ENCODE measurements around the gene NFYA. TPM values are rescaled to one million over a fixed set of nuclear protein-coding genes. Genes with fewer than 3 reads are reported as not detected.

NFYA gene
- polyA plus RNA-seq, 3 donors: 45.9 to 52.3 (median 48.1) TPM

DNA sequence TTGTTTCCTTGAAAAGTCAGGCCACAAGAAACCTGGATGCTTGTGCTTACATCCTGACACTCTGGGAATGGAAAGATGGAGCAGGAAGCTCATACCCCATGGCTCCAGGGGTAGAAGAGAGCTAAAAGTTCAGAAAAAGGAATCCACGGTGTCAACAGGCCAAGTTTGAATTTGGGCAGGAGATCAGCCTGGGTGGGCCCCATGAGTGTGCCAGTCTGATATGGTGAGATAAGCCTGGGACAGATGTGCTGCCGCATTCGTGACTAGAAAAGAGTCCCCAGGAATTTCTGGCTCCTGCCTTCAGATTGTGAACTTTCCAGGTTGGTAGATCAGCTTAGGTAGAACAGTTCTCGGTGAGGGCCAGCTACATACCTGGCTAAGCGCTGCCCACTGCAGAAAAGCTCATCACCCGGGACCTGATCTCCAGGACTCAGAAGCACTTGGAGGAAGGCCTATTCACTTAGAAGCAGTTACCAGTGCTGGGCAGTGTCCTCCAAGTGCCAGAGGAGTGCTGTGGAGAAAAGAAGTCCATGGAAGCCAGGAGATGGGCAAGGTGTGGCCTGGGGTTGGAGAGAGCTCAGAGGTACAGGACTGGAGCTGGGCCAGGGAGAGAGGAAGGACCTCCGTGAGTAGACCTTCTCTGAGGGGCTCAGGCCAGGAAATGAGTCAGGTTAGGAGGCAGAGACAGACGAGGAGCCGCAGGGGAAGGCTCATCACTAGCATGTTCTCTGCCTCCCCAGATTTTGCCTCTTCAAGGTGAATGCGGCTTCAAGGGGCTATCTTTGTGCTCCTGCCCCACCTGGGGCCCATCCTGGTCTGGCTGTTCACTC, 30.3 kb upstream of the NFYA start, which contains the start of gene TSPO2:
TSS of gene TSPO2 (plus strand) at position 242 of the 830 bp plus-strand sequence. CDS start at position 761, 519 bp downstream.
- DNase-seq: no peak

GRCh38 chr6:41043151-41043550, 29.6 kb upstream of the NFYA start:
- no peak for DNase-seq

- no peak for DNase-seq
These were observed 27.1 kb upstream of the NFYA start for GRCh38 chr6:41045664-41046063.

DNA sequence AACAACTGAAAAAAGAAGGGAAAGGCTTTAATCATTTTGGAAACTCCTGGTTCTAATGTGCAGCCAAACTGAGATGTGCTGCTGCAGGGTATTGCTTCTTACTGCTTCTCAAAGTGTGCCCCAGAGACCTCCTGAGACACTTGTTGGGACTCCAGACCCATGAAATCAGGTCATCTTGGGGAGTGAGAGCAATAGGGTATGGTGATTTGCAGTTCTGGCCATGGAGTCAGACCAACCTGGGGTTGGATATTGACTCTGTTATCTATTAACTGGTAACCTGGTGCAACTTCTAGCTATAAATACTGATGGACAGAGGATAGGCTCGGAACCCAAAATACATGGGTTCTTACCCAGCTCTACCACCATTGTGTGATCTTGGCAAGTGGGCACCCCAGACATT, 26.7 kb upstream of the NFYA start:
- DNase-seq: no peak

DNA sequence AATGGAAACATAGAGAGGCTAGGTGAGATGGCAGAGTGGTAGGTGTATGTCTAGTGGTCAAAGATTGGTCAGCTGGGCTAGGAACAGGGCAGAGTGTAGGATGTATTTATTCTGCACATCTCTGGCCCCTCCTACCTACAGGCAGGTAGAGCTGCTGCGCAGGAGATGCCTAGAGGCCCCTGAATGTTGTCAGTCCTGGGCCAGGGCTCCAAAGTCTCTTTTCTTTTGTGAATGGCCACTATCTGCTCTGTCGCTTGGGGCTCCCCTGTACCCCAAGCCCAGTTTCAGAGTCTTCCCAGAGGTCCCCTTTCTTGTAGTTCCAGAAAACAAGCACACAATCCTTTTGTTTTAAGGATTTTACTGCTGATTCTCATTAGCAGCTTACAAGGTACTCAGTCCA, 25.5 kb upstream of the NFYA start:
- no peak for DNase-seq

GRCh38 chr6:41047745-41048732, 24.7 kb upstream of the NFYA start:
- DNase-seq: no peak

- DNase-seq: no peak
These were observed 23.3 kb upstream of the NFYA start for GRCh38 chr6:41049521-41049920.

GRCh38 chr6:41049955-41050354, 22.8 kb upstream of the NFYA start:
- DNase-seq: no peak

DNA sequence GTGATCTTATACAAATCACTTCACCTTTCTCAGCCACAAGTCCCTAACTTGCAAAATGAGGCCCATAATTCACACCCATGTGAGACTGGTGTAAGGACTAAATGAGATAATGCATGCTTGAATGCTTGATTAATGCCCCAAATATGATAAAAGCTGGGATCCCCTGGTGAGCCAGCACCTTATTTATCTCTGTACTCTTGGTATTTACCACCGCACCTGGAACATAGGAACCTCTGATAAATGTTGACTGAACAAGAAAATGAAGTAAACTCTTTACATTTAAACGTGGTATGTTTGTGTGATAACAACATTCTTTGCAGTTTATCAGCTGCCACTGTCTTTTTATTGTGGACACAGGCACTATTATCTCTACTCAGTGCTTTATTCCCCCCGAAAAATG, 22.2 kb upstream of the NFYA start:
- no peak for DNase-seq

- no peak for DNase-seq
These were observed 20.9 kb upstream of the NFYA start for GRCh38 chr6:41051873-41052272.

- DNase-seq: no peak
These were observed 19.7 kb upstream of the NFYA start, which contains the start of gene APOBEC2 for GRCh38 chr6:41053041-41053440. TSS of gene APOBEC2 (plus strand) at chr6:41053202. CDS start at chr6:41053348, 146 bp downstream.

- no peak for DNase-seq
These were observed 18.3 kb upstream of the NFYA start for GRCh38 chr6:41054511-41054910.

DNA sequence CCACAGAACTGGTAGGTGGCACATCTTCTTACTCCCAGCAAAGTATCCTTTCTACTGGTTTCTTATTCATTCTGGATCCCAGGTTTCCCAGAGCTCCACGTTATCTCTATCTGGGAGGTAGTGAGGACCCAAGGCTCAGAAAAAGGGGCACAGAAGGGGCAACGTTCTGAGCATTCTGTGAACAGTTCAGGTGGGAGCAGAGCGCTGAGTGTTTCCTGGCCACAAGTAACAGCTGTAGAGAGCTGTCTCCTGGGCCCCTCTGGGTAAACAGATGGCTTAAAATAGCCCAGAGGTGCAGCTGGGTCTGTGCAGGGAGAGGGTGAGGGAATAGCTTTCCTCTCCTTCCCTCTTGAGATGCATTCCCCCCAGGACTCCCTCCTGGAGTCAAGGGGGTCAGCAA, 17.6 kb upstream of the NFYA start:
- no peak for DNase-seq

DNA sequence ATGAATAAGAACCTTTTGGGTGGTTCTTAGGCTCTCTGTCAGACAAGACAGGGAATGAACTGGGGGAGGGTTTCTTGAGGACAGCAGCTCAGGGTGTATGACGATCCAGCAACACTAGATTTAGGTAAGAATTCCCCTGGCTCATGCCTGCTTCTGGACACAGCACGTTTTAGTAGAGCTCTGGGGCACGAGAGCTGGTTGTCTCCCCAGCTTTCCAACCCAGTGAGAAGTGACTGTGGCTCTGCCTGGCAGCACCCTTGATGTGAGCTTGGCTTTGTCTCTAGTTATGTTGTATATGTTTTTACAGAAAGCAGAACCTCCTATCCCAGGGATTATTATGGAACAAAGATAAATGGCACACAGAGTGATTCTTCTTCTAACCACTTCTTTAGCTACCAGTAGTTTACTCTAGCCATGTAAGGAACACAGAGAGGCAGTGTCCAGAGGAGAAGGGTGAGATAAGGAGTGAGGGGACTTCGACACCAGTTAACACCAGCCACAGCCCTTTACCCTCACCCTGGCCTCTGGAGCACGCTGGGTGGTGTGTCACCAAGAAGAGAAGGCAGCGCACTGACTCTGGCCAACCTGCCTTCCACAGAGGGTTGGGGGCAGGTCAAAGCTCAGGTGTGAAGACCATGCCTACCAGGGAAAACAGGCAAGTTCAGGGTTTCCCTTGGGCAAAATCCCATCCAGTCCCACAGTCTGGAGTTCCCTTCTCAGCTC, 15.8 kb upstream of the NFYA start:
- DNase-seq: no peak

GRCh38 chr6:41058783-41059181, 14.0 kb upstream of the NFYA start:
- DNase-seq: no peak

DNA sequence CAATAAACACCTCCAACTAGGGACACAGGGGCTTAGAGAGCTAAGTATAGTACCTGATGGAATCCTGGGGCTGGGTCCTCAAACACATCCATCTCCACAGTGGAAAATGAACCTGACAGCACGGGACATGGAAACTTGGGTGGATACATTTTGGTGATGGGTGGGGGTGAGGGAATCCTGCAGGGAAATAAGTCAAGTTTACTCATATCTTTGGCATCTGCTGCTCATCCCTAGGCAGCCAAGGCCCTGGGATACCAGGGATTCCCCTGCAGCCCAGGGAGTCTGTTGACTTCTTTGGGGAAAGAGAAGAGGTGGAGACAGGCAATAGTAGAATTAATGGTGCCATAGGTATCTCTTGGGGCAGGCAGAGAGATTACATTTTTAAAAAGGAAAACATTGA, 13.2 kb upstream of the NFYA start:
- no peak for DNase-seq

DNA sequence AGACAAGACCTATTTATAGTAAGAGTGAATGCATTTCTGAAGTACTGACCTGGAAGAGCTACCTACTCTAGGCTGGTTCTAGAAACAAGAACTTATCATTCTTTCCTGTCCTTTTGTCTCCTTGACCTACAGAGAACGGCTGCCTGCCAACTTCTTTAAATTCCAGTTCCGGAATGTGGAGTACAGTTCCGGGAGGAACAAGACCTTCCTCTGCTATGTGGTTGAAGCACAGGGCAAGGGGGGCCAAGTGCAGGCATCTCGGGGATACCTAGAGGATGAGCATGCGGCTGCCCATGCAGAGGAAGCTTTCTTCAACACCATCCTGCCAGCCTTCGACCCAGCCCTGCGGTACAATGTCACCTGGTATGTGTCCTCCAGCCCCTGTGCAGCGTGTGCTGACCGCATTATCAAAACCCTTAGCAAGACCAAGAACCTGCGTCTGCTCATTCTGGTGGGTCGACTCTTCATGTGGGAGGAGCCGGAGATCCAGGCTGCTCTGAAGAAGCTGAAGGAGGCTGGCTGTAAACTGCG, 11.5 kb upstream of the NFYA start:
- DNase-seq: no peak

- DNase-seq: no peak
These were observed 10.7 kb upstream of the NFYA start for GRCh38 chr6:41062056-41062455.

DNA sequence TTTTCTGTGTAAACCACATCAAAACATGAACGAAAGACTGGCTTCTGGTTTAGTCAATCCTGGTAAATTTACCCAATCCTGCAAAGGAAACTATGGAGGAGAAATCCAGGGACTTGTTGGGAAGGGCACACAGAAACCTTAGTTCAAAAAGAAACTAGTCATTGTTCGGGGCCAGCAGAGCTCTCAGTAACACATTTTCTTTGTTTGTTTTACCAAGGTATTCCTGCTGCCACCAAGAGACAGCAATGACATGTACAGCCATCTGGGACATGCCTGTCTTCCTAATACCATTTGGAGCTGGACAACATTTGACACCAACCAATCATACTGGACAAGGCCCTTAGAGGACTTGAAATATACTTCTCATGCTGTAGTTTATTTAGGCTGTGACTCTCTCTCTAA, 8.9 kb upstream of the NFYA start:
- no peak for DNase-seq

GRCh38 chr6:41064841-41065240, 7.9 kb upstream of the NFYA start:
- no peak for DNase-seq

DNA sequence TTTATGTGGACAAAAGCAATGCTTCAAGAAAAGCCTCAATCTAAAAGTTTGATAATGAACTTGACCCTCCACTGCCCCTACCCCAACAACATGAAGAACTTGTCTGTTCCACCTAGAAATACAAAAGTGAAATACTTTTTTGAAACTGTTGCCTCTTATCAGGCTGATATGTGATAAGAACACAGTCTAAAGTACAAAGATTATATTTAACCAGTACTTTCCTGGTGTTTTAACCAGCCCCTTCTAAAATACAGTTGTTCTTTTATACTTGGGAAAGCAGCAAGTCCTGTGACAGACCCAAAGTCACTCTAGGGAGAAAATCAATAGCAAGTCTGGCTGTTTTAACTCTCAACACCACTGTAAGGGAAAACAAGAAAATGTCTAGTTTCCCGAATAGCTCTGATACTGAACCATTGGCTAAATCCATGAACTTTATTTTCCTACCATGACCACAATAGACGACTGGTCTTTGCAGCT, 7.2 kb upstream of the NFYA start:
- DNase-seq: no peak
